H9 (cell line): ENCODE measurements around the gene DBI. TPM values are rescaled to one million over a fixed set of nuclear protein-coding genes. Genes with fewer than 3 reads are reported as not detected.

Source experiments
- DNase-seq: peaks from one replicate; pipeline ENCODE4 v3.0.0-alpha.2; 2017
- H2AFZ ChIP-seq: one replicate; pipeline ENCODE4 v1.6.1; 2013; ENCODE audit warnings: mild to moderate bottlenecking, low read length, control low read depth, moderate library complexity
- H2AK5ac ChIP-seq: 2 replicates; pipeline ENCODE4 v1.6.1; 2013; ENCODE audit warnings: low read length, control low read depth, mixed read lengths; ENCODE audit not compliant: insufficient read length
- H2BK120ac ChIP-seq: one replicate; pipeline ENCODE4 v1.6.1; 2013; ENCODE audit warnings: low read depth, mild to moderate bottlenecking, low read length, control low read depth, inconsistent platforms; ENCODE audit not compliant: poor library complexity, severe bottlenecking
- H2BK12ac ChIP-seq: 2 replicates; pipeline ENCODE4 v1.6.1; 2013; ENCODE audit warnings: low read length, control low read depth, mixed read lengths, low read depth; ENCODE audit not compliant: insufficient read length
- H2BK15ac ChIP-seq: 2 replicates; pipeline ENCODE4 v1.6.1; 2013; ENCODE audit warnings: low read depth, low read length, control low read depth
- H2BK20ac ChIP-seq: one replicate; pipeline ENCODE4 v1.6.1; 2013; ENCODE audit warnings: low read depth, mild to moderate bottlenecking, low read length, control low read depth, inconsistent platforms; ENCODE audit not compliant: poor library complexity, severe bottlenecking
- H2BK5ac ChIP-seq: 2 replicates; pipeline ENCODE4 v1.6.1; 2013; ENCODE audit warnings: low read length, control low read depth, mixed read lengths; ENCODE audit not compliant: insufficient read length
- H3K14ac ChIP-seq: 2 replicates; pipeline ENCODE4 v1.6.1; 2013; ENCODE audit warnings: low read length, control low read depth; ENCODE audit not compliant: insufficient read depth
- H3K18ac ChIP-seq: 2 replicates; pipeline ENCODE4 v1.6.1; 2013; ENCODE audit warnings: low read depth, mild to moderate bottlenecking, mixed read lengths, low read length, control low read depth; ENCODE audit not compliant: insufficient read length
- H3K23ac ChIP-seq: 2 replicates; pipeline ENCODE4 v1.6.1; 2013; ENCODE audit warnings: low read length, control low read depth, mixed read lengths, low read depth; ENCODE audit not compliant: insufficient read length
- H3K23me2 ChIP-seq: 2 replicates; pipeline ENCODE4 v1.6.1; 2013; ENCODE audit warnings: low read depth, mild to moderate bottlenecking, mixed read lengths, low read length, control low read depth; ENCODE audit not compliant: insufficient read length, poor library complexity, severe bottlenecking
- H3K27ac ChIP-seq: 2 replicates; pipeline ENCODE4 v1.5.1; 2013; ENCODE audit warnings: low read length, control low read depth, mixed read lengths, low read depth; ENCODE audit not compliant: insufficient read length
- H3K27me3 ChIP-seq: 2 replicates; pipeline ENCODE4 v1.6.1; 2013; ENCODE audit warnings: low read length, control low read depth, inconsistent platforms; ENCODE audit not compliant: insufficient read depth
- H3K4ac ChIP-seq: 2 replicates; pipeline ENCODE4 v1.6.1; 2013; ENCODE audit warnings: low read depth, mild to moderate bottlenecking, control low read depth, inconsistent platforms, low read length, moderate library complexity
- H3K4me1 ChIP-seq: 2 replicates; pipeline ENCODE4 v1.6.1; 2013; ENCODE audit warnings: low read length, control low read depth, inconsistent platforms; ENCODE audit not compliant: insufficient read depth
- H3K4me2 ChIP-seq: 2 replicates; pipeline ENCODE4 v1.6.1; 2013; ENCODE audit warnings: low read length, control low read depth, mixed read lengths; ENCODE audit not compliant: insufficient read length, insufficient read depth
- H3K56ac ChIP-seq: 2 replicates; pipeline ENCODE4 v1.6.1; 2013; ENCODE audit warnings: low read depth, mild to moderate bottlenecking, mixed read lengths, low read length, control low read depth; ENCODE audit not compliant: insufficient read length
- H3K79me1 ChIP-seq: 2 replicates; pipeline ENCODE4 v1.6.1; 2013; ENCODE audit warnings: low read depth, mild to moderate bottlenecking, moderate library complexity, low read length, control low read depth, inconsistent platforms; ENCODE audit not compliant: insufficient read depth, poor library complexity, severe bottlenecking
- H3K79me2 ChIP-seq: 2 replicates; pipeline ENCODE4 v1.6.1; 2013; ENCODE audit warnings: low read length, control low read depth, inconsistent platforms; ENCODE audit not compliant: insufficient read depth
- H3K9ac ChIP-seq: 2 replicates; pipeline ENCODE4 v1.6.1; 2013; ENCODE audit warnings: low read length, control low read depth, mixed read lengths; ENCODE audit not compliant: insufficient read length; ENCODE audit errors: extremely low read depth
- H3K9me3 ChIP-seq: one replicate; pipeline ENCODE4 v1.6.1; 2013; ENCODE audit warnings: low read depth, low read length, inconsistent platforms; ENCODE audit not compliant: control insufficient read depth
- H3T11ph ChIP-seq: one replicate; pipeline ENCODE4 v1.6.1; 2013; ENCODE audit warnings: mild to moderate bottlenecking, low read length, control low read depth, inconsistent platforms
- H4K20me1 ChIP-seq: one replicate; pipeline ENCODE4 v1.6.1; 2013; ENCODE audit not compliant: control insufficient read depth, insufficient read length, insufficient read depth
- H4K5ac ChIP-seq: 2 replicates; pipeline ENCODE4 v1.6.1; 2013; ENCODE audit warnings: low read depth, mild to moderate bottlenecking, mixed read lengths, low read length, control low read depth; ENCODE audit not compliant: insufficient read length
- H4K8ac ChIP-seq: replicated peaks from 2 replicates; pipeline ENCODE4 v1.6.1; 2013; ENCODE audit warnings: low read length, control low read depth, mixed read lengths, low read depth; ENCODE audit not compliant: insufficient read length
- H4K91ac ChIP-seq: 2 replicates; pipeline ENCODE4 v1.6.1; 2013; ENCODE audit warnings: low read depth, mild to moderate bottlenecking, moderate library complexity, mixed read lengths, low read length, control low read depth; ENCODE audit not compliant: insufficient read length
- H3K27ac Mint-ChIP-seq, 3 experiments: 2 replicates in 2 of 3; 3 replicates in 1 of 3; pipeline ENCODE4 v1.8.0; 2020 to 2021; ENCODE audit warnings: mixed read lengths in 3 of 3, mild to moderate bottlenecking in 1 of 3, moderate library complexity in 1 of 3
- H3K27me3 Mint-ChIP-seq: 2 replicates; pipeline ENCODE4 v1.8.0; 2021; ENCODE audit warnings: low read depth, mild to moderate bottlenecking, moderate library complexity, mixed read lengths
- H3K36me3 Mint-ChIP-seq, 3 experiments: 2 replicates in 2 of 3; 3 replicates in 1 of 3; pipeline ENCODE4 v1.8.0; 2020 to 2021; ENCODE audit warnings: low read depth in 3 of 3, mixed read lengths in 3 of 3; ENCODE audit not compliant: insufficient read depth in 1 of 3
- H3K4me1 Mint-ChIP-seq, 2 experiments: 2 replicates each; pipeline ENCODE4 v1.8.0; 2020; ENCODE audit warnings: mixed read lengths in 2 of 2
- H3K4me3 Mint-ChIP-seq, 2 experiments: 2 replicates in 1 of 2; 3 replicates in 1 of 2; pipeline ENCODE4 v1.8.0; 2020 to 2021; ENCODE audit warnings: mild to moderate bottlenecking in 2 of 2, mixed read lengths in 2 of 2, moderate library complexity in 1 of 2
- H3K9me3 Mint-ChIP-seq, 2 experiments: 2 replicates in 1 of 2; 3 replicates in 1 of 2; pipeline ENCODE4 v1.8.0; 2020; ENCODE audit warnings: mild to moderate bottlenecking in 2 of 2, mixed read lengths in 2 of 2, moderate library complexity in 1 of 2
- CTCF ChIP-seq: fragments of 200-600 bp; sonication (generic); conservative IDR thresholded peaks from 3 replicates; pipeline ENCODE4 v1.8.0; 2021; ENCODE audit warnings: antibody characterized with exemption, mild to moderate bottlenecking
- WGBS: extraction: QIAGEN DNeasy Blood & Tissue Kit; methylation state at CpG from one replicate; pipeline ENCODE4 v1.1.7; 2013; ENCODE audit warnings: missing lambda C conversion rate, low lambda C conversion rate, mixed read lengths; ENCODE audit not compliant: insufficient read length; ENCODE audit errors: extremely low coverage; 5-methylcytosine and 5-hydroxymethylcytosine counted together
- total RNA-seq: library from RNA; stranded (reverse); gene quantifications from 2 replicates; pipeline ENCODE4 v1.2.1, GENCODE V29; 2021

DBI gene
- total RNA-seq, 1 experiment from 2014 or later: 127 TPM

GRCh38 chr2:119365436-119365835 is 1.3 kb upstream of the DBI start:
- no peak overlapping the region for H3K27ac ChIP-seq
- Mint-ChIP-seq H3K4me1 (peaks cover 19 to 23% of the 10 kb centered on the region in 2 experiments), H3K36me3 (peaks cover 16 to 22% (median 17%) of the 10 kb centered on the region in 3 experiments; a peak in 6 of 7 replicates), H3K27me3 (no peaks in the 10 kb centered on the region), H3K27ac (no peak overlapping the region; a peak in 1 of 7 replicates), H3K4me3 (peak overlapping the region; percentile 98 to 99), H3K9me3 (no peaks in the 10 kb centered on the region)
- no peak overlapping the region for H2AFZ ChIP-seq
- no peak overlapping the region for H3K4ac ChIP-seq
- H3K79me1 ChIP-seq: peaks cover 3% of the 10 kb centered on the region
- peak overlapping the region; percentile 100 for H3K4me2 ChIP-seq
- peaks cover 3% of the 10 kb centered on the region; the same call in 1 of the 2 replicates for H3K4me1 ChIP-seq
- no peak overlapping the region for H3K56ac ChIP-seq
- no peak for TF ChIP-seq CTCF
- H3K18ac ChIP-seq: no peak overlapping the region
- H3K23me2 ChIP-seq: peaks cover 20% of the 10 kb centered on the region
- no peak overlapping the region for H2BK12ac ChIP-seq
- H4K5ac ChIP-seq: no peak overlapping the region
- peaks cover 1% of the 10 kb centered on the region; the same call in 1 of the 2 replicates for H3K79me2 ChIP-seq
- no peak overlapping the region for H3T11ph ChIP-seq
- no peak overlapping the region for H2AK5ac ChIP-seq
- H2BK120ac ChIP-seq: no peak overlapping the region
- no peak overlapping the region for H3K14ac ChIP-seq
- H4K8ac ChIP-seq: no peak overlapping the region
- no peaks in the 10 kb centered on the region for H4K20me1 ChIP-seq
- no CpG with 5 or more reads among the region's 6 CpGs for WGBS
- no peak overlapping the region for H4K91ac ChIP-seq
- H2BK15ac ChIP-seq: no peak overlapping the region
- no peak overlapping the region for H2BK5ac ChIP-seq
- no peak for DNase-seq
- H3K23ac ChIP-seq: no peak overlapping the region
- H3K27me3 ChIP-seq: no peaks in the 10 kb centered on the region
- peak overlapping the region; percentile 90 for H3K9ac ChIP-seq
- H2BK20ac ChIP-seq: no peak overlapping the region
- H3K9me3 ChIP-seq: no peaks in the 10 kb centered on the region
